ENCODE data around the gene CRADD. TPM values are rescaled to one million over a fixed set of nuclear protein-coding genes. Genes with fewer than 3 reads are reported as not detected.

The CRADD gene
- total and polyA plus RNA-seq, 2 experiments from 2014 or later: 18.6 to 21.5 TPM

DNA sequence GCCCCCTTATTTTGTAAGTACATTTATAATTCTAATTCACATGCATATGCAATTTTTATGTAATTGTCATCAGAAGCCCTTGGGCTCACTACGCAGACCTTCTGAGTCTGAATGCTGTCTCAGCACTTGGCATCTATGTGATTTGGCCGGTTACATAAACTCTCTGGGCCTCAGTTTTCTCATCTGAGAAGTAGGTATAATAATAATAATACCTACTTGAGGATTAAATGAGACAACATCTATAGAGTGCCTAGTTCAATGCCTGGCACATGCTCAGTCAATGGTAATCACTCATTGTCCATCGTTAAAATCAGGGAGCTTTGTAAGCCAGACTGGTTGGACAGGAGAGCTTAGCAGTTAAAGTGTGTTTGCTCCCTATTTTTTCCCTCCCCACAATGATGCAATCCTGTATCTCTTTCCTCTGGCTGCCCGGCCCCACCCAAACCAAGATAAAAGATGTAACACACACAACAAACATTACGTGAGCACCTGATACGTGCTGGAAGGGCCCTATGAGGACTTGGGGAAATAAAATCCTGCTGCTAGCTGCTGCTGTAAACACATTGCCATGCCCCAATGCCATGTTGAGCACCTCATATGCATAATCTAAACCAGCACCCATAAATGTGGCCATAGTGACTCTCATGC lies 235.0 kb downstream of the CRADD start:
- H3K36me3 ChIP-seq (ENCODE audit: low read depth): no peaks in the 10 kb centered on the region
- H3K27ac ChIP-seq: no peak overlapping the region
- in situ Hi-C loops (cut with MboI): no loop called here
- 96 to 98% methylated on average over 6 of the region's 6 CpGs for WGBS, 2 experiments (ENCODE audit: low coverage in 1 of 2, low lambda C conversion rate in 2 of 2, missing lambda C conversion rate in 2 of 2)
- no peaks in the 10 kb centered on the region for H3K9me3 ChIP-seq (ENCODE audit: low read depth)
- H3K4me2 ChIP-seq (ENCODE audit: unreplicated experiment): no peak overlapping the region
- no peaks in the 10 kb centered on the region for H3K9me2 ChIP-seq (ENCODE audit: insufficient read depth)
- no peak for DNase-seq
- H3K4me1 ChIP-seq (ENCODE audit: insufficient read depth): peaks cover 63% of the 10 kb centered on the region
- no peak overlapping the region for H2AFZ ChIP-seq
- no peak overlapping the region for H3K9ac ChIP-seq
- H3K4me3 ChIP-seq: no peak overlapping the region
- H3F3A ChIP-seq (ENCODE audit: insufficient read depth): peaks cover 49% of the 10 kb centered on the region
- H3K27me3 ChIP-seq (replicated peaks; ENCODE audit: insufficient read depth): no peaks in the 10 kb centered on the region
- TF ChIP-seq EZH2 (IDR thresholded peaks at IDR 0.05; ENCODE audit: insufficient read depth, poor library complexity, severe bottlenecking) (no peak), EZH2phosphoT487 (IDR thresholded peaks at IDR 0.05; ENCODE audit: insufficient read depth, low read depth) (no peak)
- H4K20me1 ChIP-seq (ENCODE audit: insufficient read depth): no peaks in the 10 kb centered on the region
- no peaks in the 10 kb centered on the region for H3K79me2 ChIP-seq (ENCODE audit: insufficient read depth)

DNA sequence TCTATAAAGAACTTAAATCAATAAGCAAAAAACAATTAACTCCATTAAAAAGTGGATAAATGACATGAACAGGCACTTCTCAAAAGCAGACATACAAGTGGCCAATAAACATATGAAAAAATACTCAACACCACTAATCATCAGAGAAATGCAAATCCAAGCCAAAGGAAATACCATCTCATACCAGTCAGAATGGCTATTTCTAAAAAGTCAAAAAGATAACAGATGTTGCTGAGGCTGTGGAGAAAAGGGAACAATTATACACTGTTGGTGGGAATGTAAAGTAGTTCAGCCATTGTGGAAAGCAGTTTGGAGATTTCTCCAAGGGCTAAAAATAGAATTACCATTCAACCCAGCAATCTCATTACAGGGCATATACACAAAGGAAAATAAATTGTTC lies 236.7 kb downstream of the CRADD start:
- no peaks in the 10 kb centered on the region for H3K9me2 ChIP-seq (ENCODE audit: insufficient read depth)
- peak; percentile 79 for DNase-seq
- no peak overlapping the region for H3K4me3 ChIP-seq
- H3K4me2 ChIP-seq (ENCODE audit: unreplicated experiment): peak overlapping the region; percentile 17
- no peak overlapping the region for H3K9ac ChIP-seq
- H3K9me3 ChIP-seq (ENCODE audit: low read depth): no peaks in the 10 kb centered on the region
- no peak for TF ChIP-seq EZH2phosphoT487 (IDR thresholded peaks at IDR 0.05; ENCODE audit: insufficient read depth, low read depth)
- no peak for TF ChIP-seq EZH2 (IDR thresholded peaks at IDR 0.05; ENCODE audit: insufficient read depth, poor library complexity, severe bottlenecking)
- H3K27me3 ChIP-seq (replicated peaks; ENCODE audit: insufficient read depth): no peaks in the 10 kb centered on the region
- no peaks in the 10 kb centered on the region for H4K20me1 ChIP-seq (ENCODE audit: insufficient read depth)
- in situ Hi-C loops (cut with MboI): no loop called here
- H3K4me1 ChIP-seq (ENCODE audit: insufficient read depth): peaks cover 72% of the 10 kb centered on the region
- no peak overlapping the region for H2AFZ ChIP-seq
- no peaks in the 10 kb centered on the region for H3K36me3 ChIP-seq (ENCODE audit: low read depth)
- no peaks in the 10 kb centered on the region for H3K79me2 ChIP-seq (ENCODE audit: insufficient read depth)
- peaks cover 53% of the 10 kb centered on the region for H3F3A ChIP-seq (ENCODE audit: insufficient read depth)
- peak overlapping the region; percentile 62 for H3K27ac ChIP-seq

DNA sequence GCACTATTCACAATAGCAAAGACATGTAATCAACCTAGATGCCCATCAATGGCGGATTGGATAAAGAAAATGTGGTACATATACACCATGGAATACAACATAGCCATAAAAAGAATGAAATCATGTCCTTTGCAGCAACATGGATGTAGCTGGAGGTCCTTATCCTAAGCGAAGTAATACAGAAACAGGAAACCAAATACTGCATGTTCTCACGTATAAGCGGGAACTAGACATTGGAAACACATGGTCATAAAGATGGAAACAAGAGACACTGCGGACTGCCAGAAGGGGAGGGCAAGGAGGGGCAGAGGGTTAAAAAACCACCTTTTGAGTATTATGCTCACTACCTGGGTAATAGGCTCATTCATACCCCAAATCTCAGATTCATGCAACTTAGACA lies 237.1 kb downstream of the CRADD start:
- H3K4me2 ChIP-seq (ENCODE audit: unreplicated experiment): peak overlapping the region; percentile 17
- no peaks in the 10 kb centered on the region for H3K36me3 ChIP-seq (ENCODE audit: low read depth)
- H3K9me3 ChIP-seq (ENCODE audit: low read depth): no peaks in the 10 kb centered on the region
- H2AFZ ChIP-seq: no peak overlapping the region
- peaks cover 52% of the 10 kb centered on the region for H3F3A ChIP-seq (ENCODE audit: insufficient read depth)
- DNase-seq: no peak
- 99 to 100% methylated on average over 5 of the region's 5 CpGs for WGBS, 2 experiments (ENCODE audit: low coverage in 1 of 2, low lambda C conversion rate in 2 of 2, missing lambda C conversion rate in 2 of 2)
- TF ChIP-seq EZH2 (IDR thresholded peaks at IDR 0.05; ENCODE audit: insufficient read depth, poor library complexity, severe bottlenecking) (no peak), EZH2phosphoT487 (IDR thresholded peaks at IDR 0.05; ENCODE audit: insufficient read depth, low read depth) (no peak)
- H3K9me2 ChIP-seq (ENCODE audit: insufficient read depth): no peaks in the 10 kb centered on the region
- H3K9ac ChIP-seq: no peak overlapping the region
- H3K79me2 ChIP-seq (ENCODE audit: insufficient read depth): no peaks in the 10 kb centered on the region
- no peaks in the 10 kb centered on the region for H3K27me3 ChIP-seq (replicated peaks; ENCODE audit: insufficient read depth)
- H4K20me1 ChIP-seq (ENCODE audit: insufficient read depth): no peaks in the 10 kb centered on the region
- H3K4me3 ChIP-seq: no peak overlapping the region
- peak overlapping the region; percentile 62 for H3K27ac ChIP-seq
- in situ Hi-C loops (cut with MboI): no loop called here
- H3K4me1 ChIP-seq (ENCODE audit: insufficient read depth): peaks cover 69% of the 10 kb centered on the region

DNA sequence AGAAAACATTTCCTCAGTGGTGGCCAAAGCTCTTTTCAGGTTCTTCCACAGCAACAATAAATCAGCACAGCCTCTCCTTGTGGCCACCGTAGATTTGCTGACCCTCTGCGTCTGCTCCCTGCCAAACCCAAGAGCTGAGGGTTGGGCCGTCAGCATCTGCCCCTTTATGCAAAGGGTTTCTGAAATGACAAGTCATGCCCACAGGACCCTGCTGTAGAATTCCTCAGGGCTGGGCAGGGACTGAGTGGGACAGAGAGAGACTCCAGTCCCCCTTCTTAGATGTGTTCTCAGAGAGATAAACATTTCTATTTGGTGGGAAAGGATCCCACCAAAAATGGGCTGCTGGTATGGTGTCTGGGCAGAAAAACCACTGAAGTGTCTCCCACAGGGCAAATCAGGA lies 238.2 kb downstream of the CRADD start:
- no peaks in the 10 kb centered on the region for H3K79me2 ChIP-seq (ENCODE audit: insufficient read depth)

More for the DNA sequence above, 238.2 kb downstream of the CRADD start:
- Histone ChIP-seq H3K4me2 (ENCODE audit: unreplicated experiment) (no peak overlapping the region), H3K27me3 (replicated peaks; ENCODE audit: insufficient read depth) (no peaks in the 10 kb centered on the region), H2AFZ (no peak overlapping the region), H3F3A (ENCODE audit: insufficient read depth) (peaks cover 48% of the 10 kb centered on the region), H3K27ac (no peak overlapping the region), H3K4me3 (no peak overlapping the region), H3K9me3 (ENCODE audit: low read depth) (no peaks in the 10 kb centered on the region), H3K4me1 (ENCODE audit: insufficient read depth) (peaks cover 67% of the 10 kb centered on the region), H3K9ac (no peak overlapping the region), H4K20me1 (ENCODE audit: insufficient read depth) (no peaks in the 10 kb centered on the region), H3K36me3 (ENCODE audit: low read depth) (no peaks in the 10 kb centered on the region), H3K9me2 (ENCODE audit: insufficient read depth) (no peaks in the 10 kb centered on the region)
- TF ChIP-seq EZH2phosphoT487 (IDR thresholded peaks at IDR 0.05; ENCODE audit: insufficient read depth, low read depth): no peak
- no peak for TF ChIP-seq EZH2 (IDR thresholded peaks at IDR 0.05; ENCODE audit: insufficient read depth, poor library complexity, severe bottlenecking)
- in situ Hi-C loops (cut with MboI): no loop called here
- WGBS, 2 experiments (ENCODE audit: low coverage in 1 of 2, low lambda C conversion rate in 2 of 2, missing lambda C conversion rate in 2 of 2): 99 to 100% methylated on average over 3 of the region's 3 CpGs
- no peak for DNase-seq

Measured in GM23248 (cell line).